PC-3 (cell line): ENCODE measurements around the gene PCGF2. TPM values are rescaled to one million over a fixed set of nuclear protein-coding genes. Genes with fewer than 3 reads are reported as not detected.
"Not testable (repeated sequence)": the region's sequence is repeated elsewhere in the genome, so short reads cannot be mapped to it uniquely, and the experiment has no call there.

Experiments
- ATAC-seq: fragments of 200-7000 bp; cut with Tn5 transposase; 2 replicates; pipeline ENCODE4 v1.9.1; 2020; ENCODE audit warnings: mild to moderate bottlenecking, moderate library complexity
- BruUV-seq: library from RNA; stranded (reverse); fragments of 400-500 nt; replicated peaks from 2 replicates; lab custom pipeline; 2021; lab: Mats Ljungman, UMichigan
- CTCF ChIA-PET: fragments of 300-600 bp; sonication (Branson Sonifier 250); formaldehyde crosslinking; loops from one replicate; lab custom pipeline; 2022; ENCODE audit warnings: antibody characterized with exemption; lab: Charles Lee
- POLR2A ChIA-PET: fragments of 300-600 bp; sonication (Branson Sonifier 250); formaldehyde crosslinking; loops from one replicate; lab custom pipeline; 2022; ENCODE audit warnings: antibody characterized with exemption; ENCODE audit not compliant: unreplicated experiment; lab: Charles Lee
- DNase-seq: peaks from one replicate; pipeline ENCODE4 v3.0.0-alpha.2; 2015
- H2AFZ ChIP-seq: fragments of 300-600 bp; sonication (generic); 2 replicates; pipeline ENCODE4 v1.6.0; 2016; ENCODE audit warnings: antibody characterized with exemption, low read length
- H3F3A ChIP-seq: fragments of 300-600 bp; sonication (generic); one replicate; pipeline ENCODE4 v1.6.0; 2017; ENCODE audit warnings: antibody characterized with exemption, low read length, control low read depth, mild to moderate bottlenecking; ENCODE audit not compliant: unreplicated experiment
- H3K27ac ChIP-seq: fragments of 300-600 bp; sonication (generic); 2 replicates; pipeline ENCODE4 v1.5.1; 2016; ENCODE audit warnings: mild to moderate bottlenecking, low read length
- H3K27me3 ChIP-seq: fragments of 300-600 bp; sonication (generic); 2 replicates; pipeline ENCODE4 v1.6.1; 2016; ENCODE audit warnings: low read length, mixed read lengths
- H3K36me3 ChIP-seq: fragments of 300-600 bp; sonication (generic); 2 replicates; pipeline ENCODE4 v1.6.1; 2016; ENCODE audit warnings: low read depth, mixed run types, low read length, mixed read lengths
- H3K4me1 ChIP-seq: fragments of 300-600 bp; sonication (generic); 2 replicates; pipeline ENCODE4 v1.5.1; 2016; ENCODE audit warnings: low read length; ENCODE audit not compliant: insufficient read depth
- H3K4me2 ChIP-seq: fragments of 300-600 bp; sonication (generic); 2 replicates; pipeline ENCODE4 v1.6.0; 2016; ENCODE audit warnings: low read length
- H3K4me3 ChIP-seq: fragments of 300-600 bp; sonication (generic); 2 replicates; pipeline ENCODE4 v1.5.1; 2016; ENCODE audit warnings: mild to moderate bottlenecking, low read length, mixed read lengths
- H3K79me2 ChIP-seq: fragments of 300-600 bp; sonication (generic); 2 replicates; pipeline ENCODE4 v1.6.1; 2017; ENCODE audit warnings: low read length, mixed read lengths
- H3K9ac ChIP-seq: fragments of 300-600 bp; sonication (generic); 2 replicates; pipeline ENCODE4 v1.6.0; 2016; ENCODE audit warnings: mild to moderate bottlenecking, low read length
- H3K9me2 ChIP-seq: fragments of 300-600 bp; sonication (generic); replicated peaks from 2 replicates; pipeline ENCODE4 v1.6.1; 2016; ENCODE audit warnings: mixed run types, low read length, mixed read lengths
- H3K9me3 ChIP-seq: fragments of 300-600 bp; sonication (generic); 2 replicates; pipeline ENCODE4 v1.6.1; 2016; ENCODE audit warnings: low read length, mixed read lengths
- H4K20me1 ChIP-seq: fragments of 300-600 bp; sonication (generic); 2 replicates; pipeline ENCODE4 v1.6.1; 2016; ENCODE audit warnings: low read length, mixed read lengths
- CTCF ChIP-seq: fragments of 300-600 bp; sonication (generic); conservative IDR thresholded peaks from 2 replicates; pipeline ENCODE4 v1.5.1; 2017; ENCODE audit warnings: antibody characterized with exemption, low read depth, mild to moderate bottlenecking, low read length
- EZH2 ChIP-seq: fragments of 300-600 bp; sonication (generic); IDR thresholded peaks from one replicate; pipeline ENCODE4 v1.6.1; 2017; ENCODE audit warnings: antibody characterized with exemption, mild to moderate bottlenecking, low read length; ENCODE audit not compliant: unreplicated experiment
- EZH2phosphoT487 ChIP-seq: fragments of 300-600 bp; sonication (generic); IDR thresholded peaks from 2 replicates; pipeline ENCODE4 v1.6.1; 2018; ENCODE audit warnings: mild to moderate bottlenecking, antibody characterized with exemption, low read length, borderline replicate concordance
- intact Hi-C: fragments of 100-400 bp; cut with micrococcal nuclease; formaldehyde crosslinking; loops from 2 replicates; pipeline ENCODE4 v1.9.0; 2023
- total RNA-seq: library from RNA; depleted of rRNA; stranded (reverse); fragments of >200 nt; gene quantifications from 2 replicates; pipeline ENCODE4 v1.2.3, GENCODE V29; 2014

Gene PCGF2
- total RNA-seq, 1 experiment from 2014 or later: 14.1 TPM

GRCh38 chr17:38729368-38729885 is 18.7 kb downstream of the PCGF2 start:
- no peaks in the 10 kb centered on the region for H3K9me2 ChIP-seq
- H3K27ac ChIP-seq: no peak overlapping the region
- H4K20me1 ChIP-seq: 0 out of 2 replicates have a peak, but pooled peaks cover 1% of the 10 kb centered on the region
- peak overlapping the region; percentile 50; the same call in 1 of the 2 replicates for H3K9ac ChIP-seq
- intact Hi-C loops: no loop called here
- no peaks in the 10 kb centered on the region for H3K36me3 ChIP-seq
- H3K79me2 ChIP-seq: peaks cover 23% of the 10 kb centered on the region
- no peaks in the 10 kb centered on the region for H3K9me3 ChIP-seq
- no peak for DNase-seq
- no peak for TF ChIP-seq EZH2
- no peak for TF ChIP-seq CTCF
- TF ChIP-seq EZH2phosphoT487: no peak
- no peaks in the 10 kb centered on the region for H3F3A ChIP-seq
- H3K4me2 ChIP-seq: peak overlapping the region; percentile 85
- H2AFZ ChIP-seq: peak overlapping the region; percentile 59
- H3K27me3 ChIP-seq: no peaks in the 10 kb centered on the region
- peaks cover 20% of the 10 kb centered on the region for H3K4me1 ChIP-seq
- no TSS peak for BruUV-seq
- peak overlapping the region; percentile 71 for H3K4me3 ChIP-seq
- ChIA-PET POLR2A (no interaction called here), CTCF (interaction anchor here (0.6 kb wide), 1 partner anchor 67 kb away, joined by 3 read pairs; no protein-coding TSS in a partner anchor)
- ATAC-seq: no peak

- POLR2A ChIA-PET: no interaction called here
- no peak for TF ChIP-seq EZH2phosphoT487
- no peak for TF ChIP-seq EZH2
- no peak for TF ChIP-seq CTCF
- no peaks in the 10 kb centered on the region for H4K20me1 ChIP-seq
Measured at GRCh38 chr17:38728290-38728831, 19.8 kb downstream of the PCGF2 start.

GRCh38 chr17:38727736-38728135 is 20.4 kb downstream of the PCGF2 start:
- no peak overlapping the region for H3K4me3 ChIP-seq
- no peaks in the 10 kb centered on the region for H4K20me1 ChIP-seq
- no TSS peak for BruUV-seq
- intact Hi-C loops: no loop called here
- H3K9me2 ChIP-seq: no peaks in the 10 kb centered on the region
- no peak overlapping the region for H3K27ac ChIP-seq
- peaks cover 23% of the 10 kb centered on the region for H3K79me2 ChIP-seq
- no peak overlapping the region for H3K9ac ChIP-seq
- TF ChIP-seq CTCF (no peak), EZH2 (no peak), EZH2phosphoT487 (no peak)
- H3K4me2 ChIP-seq: no peak overlapping the region
- CTCF ChIA-PET: no interaction called here
- no peak for ATAC-seq
- POLR2A ChIA-PET: no interaction called here
- H3F3A ChIP-seq: no peaks in the 10 kb centered on the region
- H3K27me3 ChIP-seq: no peaks in the 10 kb centered on the region
- H3K36me3 ChIP-seq: no peaks in the 10 kb centered on the region
- peaks cover 20% of the 10 kb centered on the region for H3K4me1 ChIP-seq
- no peaks in the 10 kb centered on the region for H3K9me3 ChIP-seq
- no peak overlapping the region for H2AFZ ChIP-seq
- DNase-seq: no peak

More at GRCh38 chr17:38728290-38728831, 19.8 kb downstream of the PCGF2 start:
- Histone ChIP-seq H3K4me1 (peaks cover 20% of the 10 kb centered on the region), H3F3A (no peaks in the 10 kb centered on the region), H3K4me3 (no peak overlapping the region), H3K27me3 (no peaks in the 10 kb centered on the region), H3K36me3 (no peaks in the 10 kb centered on the region), H3K9me2 (no peaks in the 10 kb centered on the region), H3K9me3 (no peaks in the 10 kb centered on the region), H2AFZ (no peak overlapping the region), H3K27ac (no peak overlapping the region), H3K9ac (no peak overlapping the region), H3K4me2 (no peak overlapping the region), H3K79me2 (peaks cover 23% of the 10 kb centered on the region)
- DNase-seq (no peak), ATAC-seq (no peak)
- intact Hi-C loops: no loop called here
- CTCF ChIA-PET: interaction anchor here (0.6 kb wide), 1 partner anchor 79 kb away, joined by 5 read pairs; no protein-coding TSS in a partner anchor
- no TSS peak for BruUV-seq

GRCh38 chr17:38726145-38726544 is 22.0 kb downstream of the PCGF2 start:
- POLR2A ChIA-PET, H4K20me1 ChIP-seq, H3K27ac ChIP-seq, H3K79me2 ChIP-seq, H2AFZ ChIP-seq, H3K36me3 ChIP-seq, H3K9me3 ChIP-seq, H3K4me3 ChIP-seq, H3F3A ChIP-seq, DNase-seq, BruUV-seq, H3K4me1 ChIP-seq, intact Hi-C loops, H3K4me2 ChIP-seq, CTCF ChIA-PET, H3K9ac ChIP-seq, H3K27me3 ChIP-seq, ATAC-seq, H3K9me2 ChIP-seq: not testable (repeated sequence)
